GM19351 (cell line): ENCODE data around the gene KCNA3.
"Not testable (repeated sequence)": the region's sequence is repeated elsewhere in the genome, so short reads cannot be mapped to it uniquely, and the experiment has no call there.

Source experiments
- ATAC-seq: cut with Tn5 transposase; IDR thresholded peaks from one replicate; pipeline ENCODE4 v1.9.1; 2021; ENCODE audit warnings: mild to moderate bottlenecking, moderate library complexity; ENCODE audit not compliant: unreplicated experiment

KCNA3 gene

DNA sequence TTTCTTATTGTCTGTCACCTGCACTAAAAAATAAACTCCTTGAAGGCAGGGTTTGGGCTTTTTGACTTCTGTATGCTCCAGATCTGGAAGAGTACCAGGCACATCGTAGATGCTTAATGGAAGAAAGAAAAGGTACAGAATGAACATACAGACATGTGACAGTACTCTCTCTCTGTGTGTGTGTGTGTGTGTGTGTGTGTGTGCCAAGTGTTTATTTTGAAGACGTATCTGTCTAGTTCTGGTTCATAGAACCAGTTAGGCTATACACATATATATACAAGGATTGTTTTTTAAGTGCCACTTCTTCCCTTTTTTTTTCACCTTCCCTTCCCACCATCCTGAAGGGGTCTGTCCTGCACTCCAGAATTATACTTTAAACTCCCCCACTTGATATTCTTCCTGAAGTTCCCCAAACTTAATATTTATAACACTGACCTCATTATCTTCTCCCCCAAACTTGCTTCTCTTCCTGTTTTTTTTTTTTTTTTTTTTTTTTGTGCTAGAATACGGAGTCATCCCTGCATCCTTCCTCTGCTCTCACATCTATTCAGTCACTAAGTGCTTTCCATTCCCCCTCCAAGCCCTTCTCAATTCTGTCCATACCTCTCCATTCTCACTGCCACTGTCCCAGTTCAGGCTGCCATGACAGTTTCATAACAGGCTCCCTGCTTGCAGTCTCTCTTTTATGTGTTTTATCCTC is 5.4 kb upstream of the KCNA3 start:
- no peak for ATAC-seq

DNA sequence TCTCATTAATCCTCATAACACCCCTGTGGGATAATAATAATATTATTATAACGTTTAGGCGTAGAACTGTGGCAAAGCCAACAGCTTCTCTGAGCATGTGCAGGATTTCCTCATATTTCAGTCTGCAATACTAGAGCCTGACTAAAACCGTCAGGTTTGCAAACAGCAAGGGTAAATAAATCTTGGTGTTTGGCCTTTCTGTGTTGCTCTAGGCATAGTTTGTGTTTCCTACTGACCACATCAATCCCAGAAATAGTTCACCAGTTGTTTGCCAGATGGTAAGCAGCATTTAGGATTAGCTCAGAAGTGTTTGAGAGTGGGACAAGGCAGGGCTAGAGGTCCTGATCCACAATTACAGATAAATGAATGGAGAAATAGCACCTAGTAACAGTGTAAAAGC is 2.8 kb upstream of the KCNA3 start:
- ATAC-seq = no peak

DNA sequence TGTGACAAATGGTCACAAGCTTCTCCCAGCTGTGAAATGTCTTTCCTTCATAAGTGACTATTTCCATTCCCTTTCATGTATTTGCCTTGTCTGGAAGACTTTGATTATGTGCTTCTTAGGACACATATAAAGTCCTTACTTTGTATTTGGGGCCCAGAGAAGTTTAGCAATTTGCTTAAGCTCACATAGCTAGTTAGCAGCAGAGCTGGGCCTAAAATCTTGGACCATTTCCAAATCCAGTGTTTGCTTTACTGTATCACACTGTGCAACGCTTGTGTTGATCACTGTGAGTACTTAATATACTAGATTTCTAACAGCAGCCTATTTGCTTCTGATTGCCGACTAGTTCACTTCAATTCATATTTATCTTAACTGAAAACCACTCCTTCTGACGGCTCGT is 2.2 kb upstream of the KCNA3 start:
- no peak for ATAC-seq

DNA sequence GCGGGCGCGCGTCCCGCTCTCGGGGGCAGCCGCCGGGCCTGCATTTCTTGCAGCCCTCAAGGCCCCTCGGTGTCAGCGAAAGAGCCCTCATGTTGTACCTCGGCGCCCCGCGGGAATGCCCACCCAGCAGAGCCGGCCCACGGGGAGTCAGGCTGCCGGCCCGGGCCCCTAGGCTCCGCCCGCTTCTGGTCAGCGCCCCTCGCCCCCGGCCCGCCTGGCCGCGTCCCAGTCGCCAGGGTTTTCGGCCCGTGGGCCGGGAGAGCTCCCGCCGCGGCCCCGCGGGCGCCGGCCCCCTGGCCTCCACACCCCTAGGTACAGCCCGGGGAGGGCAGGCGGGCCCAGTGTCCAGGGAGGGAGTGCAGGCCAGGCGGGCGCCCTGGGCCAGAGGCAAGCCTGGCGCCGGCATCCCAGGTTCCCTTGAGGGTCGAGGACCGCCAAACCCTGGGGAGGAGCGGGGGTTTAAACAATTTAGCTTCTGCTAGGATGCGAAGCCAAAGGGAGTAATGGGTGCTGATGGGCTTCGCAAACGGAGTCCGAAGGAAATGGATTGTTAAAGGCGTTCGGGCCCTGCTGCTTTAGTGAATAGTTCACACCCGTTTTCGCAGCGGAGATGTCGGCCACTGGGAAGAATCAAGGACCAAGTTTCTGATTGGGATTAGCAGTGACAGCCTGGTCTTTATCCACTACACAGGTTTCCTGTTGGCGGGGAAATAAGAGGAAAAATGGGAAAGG is 486 bp upstream of the KCNA3 start:
- no peak for ATAC-seq

DNA sequence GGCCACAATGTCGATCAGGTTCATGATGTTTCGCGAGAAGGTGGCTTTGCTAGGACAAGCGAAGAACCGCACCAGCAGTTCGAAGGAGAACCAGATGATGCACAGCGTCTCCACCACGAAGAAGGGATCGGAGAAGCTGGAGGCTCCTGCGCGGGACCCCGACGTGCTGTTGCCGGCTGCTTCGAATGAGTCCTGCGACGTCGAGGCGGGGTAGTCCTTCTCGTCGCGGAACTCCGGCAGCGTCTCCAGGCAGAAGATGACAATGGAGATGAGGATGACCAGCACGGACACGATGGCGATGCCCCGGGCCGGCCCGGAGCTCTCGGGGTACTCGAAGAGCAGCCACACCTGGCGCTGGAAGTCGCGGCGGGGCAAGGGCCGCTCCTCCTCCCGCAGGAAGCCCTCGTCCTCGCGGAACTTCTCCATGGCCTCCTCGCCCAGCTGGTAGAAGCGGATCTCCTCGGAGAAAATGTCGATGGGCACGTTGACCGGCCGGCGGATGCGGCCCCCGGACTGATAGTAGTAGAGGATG is 869 bp downstream of the KCNA3 start:
- ATAC-seq = no peak

DNA sequence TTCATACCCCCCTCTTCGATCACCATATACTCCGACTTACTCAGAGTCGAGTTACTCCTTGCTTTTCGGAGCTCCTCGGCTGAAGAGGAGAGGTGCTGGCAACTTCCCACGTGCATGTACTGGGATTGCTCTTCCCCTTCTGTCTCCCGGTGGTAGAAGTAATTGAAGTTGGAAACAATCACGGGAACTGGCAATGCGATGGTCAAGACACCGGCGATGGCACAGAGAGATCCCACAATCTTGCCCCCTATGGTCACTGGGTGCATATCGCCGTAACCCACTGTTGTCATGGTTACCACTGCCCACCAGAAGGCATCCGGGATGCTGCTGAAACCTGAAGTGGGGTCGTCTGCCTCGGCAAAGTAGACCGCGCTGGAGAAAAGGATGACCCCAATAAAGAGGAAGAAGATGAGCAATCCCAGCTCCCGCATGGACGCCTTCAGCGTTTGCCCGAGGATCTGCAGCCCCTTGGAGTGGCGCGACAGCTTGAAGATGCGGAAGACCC is 1.5 kb downstream of the KCNA3 start:
- ATAC-seq = no peak

DNA sequence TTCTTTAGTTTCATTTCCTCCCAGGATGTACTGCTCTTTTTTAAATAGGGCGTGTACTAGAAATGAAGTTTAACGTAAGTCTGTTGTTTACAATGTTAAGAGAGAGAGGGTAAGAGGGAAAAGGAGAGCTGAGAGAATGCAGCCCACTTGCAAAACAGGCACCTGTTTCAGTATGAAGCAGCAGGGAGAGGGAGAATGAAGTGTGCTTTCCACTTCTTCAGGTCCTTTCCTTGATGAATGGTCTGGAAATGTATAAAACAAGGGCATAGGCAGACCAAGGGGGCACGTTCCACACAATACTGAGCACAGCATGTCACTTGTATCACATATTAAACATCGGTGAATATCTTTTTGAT is 2.0 kb downstream of the KCNA3 start:
- peak; percentile 61 for ATAC-seq

DNA sequence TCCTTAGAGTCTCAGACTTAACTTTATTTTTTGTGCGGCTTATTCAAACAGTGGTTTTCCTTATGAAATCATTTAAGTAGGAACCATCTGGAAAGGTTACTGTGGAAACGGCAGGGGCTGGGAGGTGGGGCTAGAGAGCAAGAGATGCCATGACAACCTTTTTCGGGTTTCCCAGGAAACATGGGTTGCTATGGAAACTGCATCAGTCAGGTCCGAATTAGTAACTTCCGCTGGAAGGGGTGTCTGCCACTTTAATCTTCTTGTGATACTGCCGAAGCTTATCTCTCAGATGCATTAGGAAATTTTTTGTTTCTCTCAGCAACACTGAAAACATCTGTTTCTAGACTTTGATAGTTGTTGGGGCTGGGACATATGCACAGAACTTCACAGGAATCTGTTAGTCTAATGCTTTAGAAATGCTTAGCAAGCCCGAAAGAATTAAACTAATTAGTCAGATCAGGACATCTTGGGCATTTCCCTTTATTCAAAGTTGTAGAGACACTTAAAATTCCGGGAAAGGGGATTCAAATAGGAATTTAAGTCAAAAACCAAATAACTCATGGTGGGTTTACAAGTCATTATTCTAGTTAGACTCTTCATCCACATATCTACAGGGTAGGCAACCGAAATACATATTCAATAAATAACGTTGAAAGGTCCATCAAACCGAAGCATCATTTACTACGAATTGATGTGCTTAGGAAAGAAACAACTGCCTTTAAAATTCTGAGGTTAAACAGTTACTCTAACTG is 2.6 kb downstream of the KCNA3 start:
- ATAC-seq = no peak

DNA sequence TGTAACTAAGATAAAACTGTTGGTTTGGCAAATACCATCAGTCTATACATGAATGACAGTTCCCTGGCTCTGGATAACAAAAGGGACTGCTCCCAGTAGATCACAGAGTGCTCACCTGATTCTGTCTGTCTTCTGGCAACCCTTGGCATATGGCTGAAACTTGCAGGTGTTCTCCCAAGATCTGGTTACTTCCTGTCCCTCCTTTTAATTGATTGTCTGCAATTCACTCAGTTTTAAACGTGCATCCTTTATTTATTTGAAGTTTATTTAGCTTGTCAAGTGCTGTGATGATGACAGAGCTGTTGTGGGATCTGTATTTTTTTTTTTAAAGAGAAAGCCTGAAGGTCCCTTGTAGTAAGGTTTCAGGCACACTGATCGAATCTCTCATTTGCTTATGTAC is 3.4 kb downstream of the KCNA3 start:
- no peak for ATAC-seq

DNA sequence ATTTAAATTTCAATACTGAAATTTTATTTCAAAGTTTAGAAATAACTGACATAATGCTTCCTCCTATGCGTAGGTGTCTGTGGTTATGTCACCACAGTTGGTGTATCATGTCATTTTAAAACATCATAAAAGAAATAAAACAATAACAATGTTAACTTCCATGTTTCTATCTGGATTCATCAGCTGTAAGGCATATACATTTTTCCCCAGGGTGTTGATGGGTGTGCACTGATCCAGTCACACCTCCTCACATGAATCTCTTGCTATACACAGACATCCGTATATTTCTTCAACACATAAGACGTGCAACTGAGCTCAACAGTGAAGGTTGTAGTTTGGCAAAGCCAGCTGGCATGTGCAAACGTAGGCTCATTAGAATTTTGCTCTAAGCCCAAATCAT is 6.2 kb downstream of the KCNA3 start:
- no peak for ATAC-seq

DNA sequence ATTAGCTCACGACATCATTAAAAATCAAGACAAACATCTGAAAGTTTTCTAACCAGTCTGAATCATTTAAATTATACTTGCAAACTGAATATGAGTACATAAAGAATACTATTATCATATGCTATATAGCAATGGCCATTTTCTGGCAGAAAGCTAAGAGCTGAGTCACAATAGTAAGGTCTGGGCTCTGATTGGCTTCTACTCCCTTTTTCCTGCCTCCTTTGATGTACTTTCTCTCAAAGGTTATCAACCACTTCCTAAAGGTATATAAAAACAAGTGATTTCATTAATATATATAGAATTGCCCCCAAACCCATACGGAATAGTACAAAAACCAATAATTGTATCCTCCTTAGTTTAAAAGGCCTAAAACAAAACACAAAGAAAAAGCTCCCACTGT is 7.0 kb downstream of the KCNA3 start:
- ATAC-seq = no peak

DNA sequence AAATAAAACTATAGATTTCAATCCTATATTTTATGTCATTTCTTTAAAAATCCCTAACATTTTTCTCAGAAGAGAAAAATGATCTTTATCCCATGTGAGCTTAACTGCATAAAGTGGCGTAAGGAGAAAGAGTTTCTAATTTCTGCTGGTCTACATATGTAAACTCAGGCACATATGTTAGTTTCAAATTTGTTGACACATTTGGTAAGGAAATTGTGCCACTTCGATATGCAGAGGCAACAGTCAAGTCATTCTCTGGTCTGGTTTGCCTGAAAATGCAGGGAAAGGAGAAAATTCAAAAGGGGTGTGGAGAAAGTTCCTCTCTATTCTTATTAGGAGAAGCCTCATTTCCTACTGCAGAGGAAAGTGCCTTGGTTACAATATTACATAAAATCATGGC is 11.5 kb downstream of the KCNA3 start:
- no peak for ATAC-seq

DNA sequence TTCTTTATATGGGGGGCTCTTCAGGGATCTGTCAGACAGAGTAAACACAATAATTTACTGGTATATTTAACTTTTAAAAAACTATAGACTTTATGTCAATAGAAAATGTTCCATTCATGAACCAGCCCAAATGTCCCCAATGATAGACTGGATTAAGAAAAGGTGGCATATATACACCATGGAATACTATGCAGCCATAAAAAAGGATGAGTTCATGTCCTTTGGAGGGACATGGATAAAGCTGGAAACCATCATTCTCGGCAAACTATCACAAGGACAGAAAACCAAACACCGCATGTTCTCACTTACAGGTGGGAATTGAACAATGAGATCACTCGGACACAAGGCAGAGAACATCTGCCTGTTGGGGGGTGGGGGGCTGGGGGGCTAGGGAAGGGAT is 15.2 kb downstream of the KCNA3 start:
- ATAC-seq = not testable (repeated sequence)

DNA sequence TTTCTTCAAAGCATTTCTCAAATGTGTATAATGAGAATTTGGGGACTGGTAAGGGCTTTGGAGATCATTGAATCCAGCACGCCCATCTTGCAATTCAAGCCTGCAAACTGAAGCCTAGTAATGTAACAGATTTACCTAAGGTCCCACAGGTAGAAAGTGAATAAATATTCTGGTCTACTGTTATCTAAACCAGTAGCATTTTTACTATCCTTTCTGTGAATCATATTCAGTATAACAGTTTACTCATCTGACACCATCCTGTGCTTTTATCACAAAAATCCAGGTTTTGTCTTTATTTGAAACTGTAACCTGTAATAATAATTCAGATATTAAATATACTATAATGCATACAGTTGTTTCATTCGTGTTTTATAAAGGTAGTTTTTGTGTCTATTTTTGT is 17.4 kb downstream of the KCNA3 start:
- no peak for ATAC-seq

DNA sequence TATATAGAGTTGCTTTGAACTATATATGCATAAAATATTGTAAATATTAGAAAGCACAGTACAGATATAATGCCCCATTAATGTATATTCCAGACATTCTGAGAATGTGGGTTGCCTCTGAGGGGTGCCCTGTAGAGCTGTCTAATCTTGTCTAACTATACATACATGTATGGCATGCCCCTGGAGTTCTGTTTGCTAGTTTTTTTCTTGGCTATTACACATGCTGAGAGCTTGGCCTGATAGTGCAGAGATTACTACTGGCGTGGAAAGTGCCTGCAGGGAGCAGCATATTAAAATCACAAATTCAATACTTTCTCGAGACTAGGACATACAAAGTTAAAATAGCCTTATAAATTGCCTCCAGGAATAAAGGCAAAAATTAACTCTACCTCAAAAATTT is 24.1 kb downstream of the KCNA3 start:
- ATAC-seq = no peak

DNA sequence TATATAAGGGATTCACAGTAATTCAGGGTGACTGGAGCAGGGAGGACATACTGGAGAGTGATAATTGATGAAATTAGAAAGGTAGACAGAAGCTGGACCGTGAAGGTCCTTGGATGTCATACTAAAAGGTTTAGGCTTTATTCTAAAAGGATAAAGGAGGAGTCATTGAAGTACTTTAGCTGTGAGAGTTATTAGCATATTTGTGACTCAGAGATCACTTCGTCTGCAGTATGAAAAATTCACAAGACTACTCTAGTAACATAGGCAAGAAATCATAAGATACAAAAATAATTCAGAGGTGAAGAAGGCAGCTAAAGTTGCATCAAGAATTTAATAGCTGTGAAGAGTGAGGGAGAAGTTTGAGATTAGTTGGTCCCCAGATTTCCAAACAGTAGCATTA is 26.3 kb downstream of the KCNA3 start:
- ATAC-seq = no peak

DNA sequence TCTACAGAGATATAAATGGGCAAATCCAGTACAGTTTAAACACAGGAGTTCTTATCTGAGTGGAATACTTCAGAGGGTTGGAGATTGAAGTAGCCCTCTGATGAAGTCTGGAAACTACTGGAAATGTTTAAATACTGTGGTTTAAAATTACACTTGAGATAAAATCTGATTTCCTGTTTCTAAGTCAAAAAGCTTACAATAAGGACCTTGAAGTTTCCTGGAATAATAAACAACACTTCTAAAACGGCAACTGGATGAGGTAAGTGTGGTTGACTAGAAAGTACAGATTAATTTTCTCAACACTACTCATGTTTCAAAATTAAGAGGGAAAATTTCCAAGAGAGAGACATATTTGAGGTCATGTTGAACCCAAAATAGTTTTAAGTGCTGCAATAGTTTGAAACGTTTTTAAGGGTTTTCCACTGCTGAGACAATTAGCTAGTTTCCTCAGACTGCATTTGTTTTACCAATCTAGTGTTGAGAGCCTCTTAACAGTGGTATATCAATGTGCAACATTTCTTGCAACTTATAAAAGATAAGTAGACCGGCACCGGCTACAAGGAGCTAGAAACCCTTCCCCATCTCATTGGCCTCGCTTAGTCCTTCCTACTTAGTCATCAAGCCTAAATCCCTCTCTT is 27.4 kb downstream of the KCNA3 start:
- ATAC-seq = no peak

DNA sequence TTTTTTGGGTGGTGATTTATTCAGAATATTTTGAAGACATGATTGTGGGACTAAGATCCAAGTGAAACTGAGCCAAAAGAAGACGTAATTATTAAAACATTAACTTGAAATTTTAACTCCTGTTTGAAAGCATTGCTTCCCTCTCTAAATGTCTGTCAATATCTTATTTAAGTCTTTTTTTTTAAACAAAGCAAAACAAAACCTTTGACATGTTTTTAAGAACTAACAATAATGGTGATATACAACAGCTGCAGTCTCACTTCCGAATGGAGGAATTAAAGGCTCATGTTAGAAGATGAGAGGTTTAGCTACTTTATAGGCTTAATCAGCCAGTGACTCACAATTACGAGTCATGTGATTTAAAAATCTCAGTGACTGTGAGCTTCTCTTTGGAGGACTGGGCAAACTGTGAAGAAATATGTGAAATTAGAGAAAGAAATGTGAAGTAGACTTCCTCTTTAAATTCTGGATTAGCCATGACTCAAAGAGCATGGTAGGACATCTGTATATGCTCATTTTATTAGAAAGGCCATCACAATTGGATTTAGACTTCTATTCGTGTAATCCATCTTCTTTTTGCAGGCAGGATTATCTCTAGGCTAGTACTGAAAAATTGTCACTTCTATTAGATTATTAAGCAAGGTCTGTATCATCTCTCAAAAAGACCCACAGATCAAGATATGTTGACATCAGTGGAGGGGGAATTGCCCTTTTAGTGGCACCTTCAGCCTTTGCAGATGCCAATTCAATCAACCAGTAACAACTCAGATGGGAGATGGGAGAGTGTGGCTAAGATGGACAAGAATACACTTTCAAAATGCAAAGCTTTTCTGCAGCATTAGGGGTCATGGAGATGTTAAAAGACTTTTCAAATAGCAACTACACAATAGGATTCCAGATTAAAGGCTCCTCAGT is 28.7 kb downstream of the KCNA3 start:
- ATAC-seq = no peak

DNA sequence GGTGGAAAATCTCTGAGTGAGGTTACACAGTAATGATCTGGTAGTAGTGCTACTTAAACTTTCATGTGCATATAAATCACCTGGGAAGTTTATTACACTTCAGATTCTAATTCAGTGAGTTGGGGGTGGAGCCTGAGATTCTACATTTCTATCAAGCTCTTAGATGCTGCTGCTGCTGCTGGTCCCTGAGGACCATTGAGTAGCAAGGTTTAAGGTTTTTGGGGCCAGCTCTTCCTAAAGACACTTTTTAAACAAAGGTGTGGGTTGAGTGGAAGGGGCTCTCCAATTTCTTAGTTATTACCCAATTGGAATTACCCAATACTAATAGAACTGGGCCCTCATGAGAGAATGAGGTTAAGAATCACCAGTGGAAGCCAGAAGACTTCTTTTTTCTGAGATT is 29.5 kb downstream of the KCNA3 start:
- no peak for ATAC-seq

DNA sequence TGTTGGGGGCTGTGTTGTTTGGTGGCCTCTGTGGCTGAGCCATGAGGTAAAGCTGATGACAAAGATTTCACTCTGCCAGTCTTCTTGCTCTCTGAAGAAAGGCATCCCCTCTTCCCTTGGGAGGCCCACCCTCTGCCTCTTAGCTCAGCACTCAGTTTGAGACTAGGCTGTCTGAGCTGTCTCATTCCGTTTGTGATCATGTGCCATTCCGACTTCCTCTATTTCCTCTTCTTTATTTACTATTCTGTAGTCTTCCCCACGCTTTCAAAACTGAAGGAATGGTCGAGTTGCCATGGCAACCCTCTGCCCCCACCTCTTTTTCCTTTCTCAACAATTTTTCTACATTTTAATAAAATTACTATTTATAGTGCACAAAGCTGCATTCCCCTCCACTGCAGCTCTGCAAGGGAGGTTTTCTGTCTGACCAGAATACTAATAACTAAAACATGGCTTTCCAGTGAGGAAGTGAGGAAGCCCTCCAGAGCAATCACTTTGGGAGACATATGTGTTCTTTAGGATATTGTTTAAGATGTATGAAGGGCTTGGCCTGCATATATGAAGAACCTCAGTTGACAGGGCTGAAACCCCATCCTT is 30.8 kb downstream of the KCNA3 start:
- no peak for ATAC-seq
